Omental fat pad (tissue), 4 donors: ENCODE data around the gene CSF1. TPM values are rescaled to one million over a fixed set of nuclear protein-coding genes. Genes with fewer than 3 reads are reported as not detected.
A peak's percentile ranks its signal among the peaks of the same experiment; 100 is the strongest.
"Not testable (repeated sequence)": the region's sequence is repeated elsewhere in the genome, so short reads cannot be mapped to it uniquely, and the experiment has no call there.

Experiments
- ATAC-seq: fragments of 150-250 bp; one replicate; pipeline ENCODE4 v1.9.1; 2016; ENCODE audit warnings: mild to moderate bottlenecking, moderate library complexity; ENCODE audit not compliant: low FRiP score
- DNase-seq: peaks from one replicate; pipeline ENCODE4 v3.0.0-alpha.2; 2019; ENCODE audit warnings: low spot score
- CTCF ChIP-seq, 3 donors: fragments of 450-650 bp; IDR thresholded peaks; one replicate each; pipeline ENCODE4 v1.5.1; 2016 to 2017; ENCODE audit warnings: antibody characterized with exemption in 3 of 3, mild to moderate bottlenecking in 3 of 3, moderate library complexity in 2 of 3
- total RNA-seq, 4 donors: library from RNA; depleted of rRNA; stranded (reverse); fragments of >200 nt; gene quantifications; one replicate each; pipeline ENCODE4 v1.1.0, GENCODE V29; 2016

CSF1 gene
- total RNA-seq, 4 donors from 2014 or later, result 103 to 158 (median 118) TPM

- no peak for DNase-seq
- TF ChIP-seq CTCF (IDR thresholded peaks at IDR 0.05), result no peak
- ATAC-seq, result no peak
Observed at GRCh38 chr1:109950509-109950908, 39.9 kb downstream of the CSF1 start.

- DNase-seq, ATAC-seq: not testable (repeated sequence)
Observed at GRCh38 chr1:109951501-109951900, 40.9 kb downstream of the CSF1 start.

- ATAC-seq (no peak), DNase-seq (no peak)
- no peak for TF ChIP-seq CTCF (IDR thresholded peaks at IDR 0.05)
Observed at GRCh38 chr1:109954041-109954512, 43.4 kb downstream of the CSF1 start.

GRCh38 chr1:109959632-109959973, 49.0 kb downstream of the CSF1 start:
- no peak for ATAC-seq
- no peak for DNase-seq
- no peak for TF ChIP-seq CTCF (IDR thresholded peaks at IDR 0.05)

GRCh38 chr1:109959974-109960744, 49.5 kb downstream of the CSF1 start:
- ATAC-seq (peak; percentile 44), DNase-seq (no peak)
- no peak for TF ChIP-seq CTCF (IDR thresholded peaks at IDR 0.05)

- ATAC-seq, result no peak
- no peak for TF ChIP-seq CTCF (IDR thresholded peaks at IDR 0.05)
- no peak for DNase-seq
Observed at GRCh38 chr1:109960745-109961094, 50.1 kb downstream of the CSF1 start.

- no peak for TF ChIP-seq CTCF (IDR thresholded peaks at IDR 0.05)
- no peak for ATAC-seq
- no peak for DNase-seq
Observed at GRCh38 chr1:109963864-109964263, 53.2 kb downstream of the CSF1 start.
